NCI-H128 (cell line): Measurements from ENCODE around the gene UTP25.
"Not testable (repeated sequence)": the region's sequence is repeated elsewhere in the genome, so short reads cannot be mapped to it uniquely, and the experiment has no call there.

ENCODE experiments used
- DNase-seq: peaks from one replicate; lab custom pipeline; 2025; ENCODE audit not compliant: unreplicated experiment; lab: John Stamatoyannopoulos, UW

The UTP25 gene, protein sequence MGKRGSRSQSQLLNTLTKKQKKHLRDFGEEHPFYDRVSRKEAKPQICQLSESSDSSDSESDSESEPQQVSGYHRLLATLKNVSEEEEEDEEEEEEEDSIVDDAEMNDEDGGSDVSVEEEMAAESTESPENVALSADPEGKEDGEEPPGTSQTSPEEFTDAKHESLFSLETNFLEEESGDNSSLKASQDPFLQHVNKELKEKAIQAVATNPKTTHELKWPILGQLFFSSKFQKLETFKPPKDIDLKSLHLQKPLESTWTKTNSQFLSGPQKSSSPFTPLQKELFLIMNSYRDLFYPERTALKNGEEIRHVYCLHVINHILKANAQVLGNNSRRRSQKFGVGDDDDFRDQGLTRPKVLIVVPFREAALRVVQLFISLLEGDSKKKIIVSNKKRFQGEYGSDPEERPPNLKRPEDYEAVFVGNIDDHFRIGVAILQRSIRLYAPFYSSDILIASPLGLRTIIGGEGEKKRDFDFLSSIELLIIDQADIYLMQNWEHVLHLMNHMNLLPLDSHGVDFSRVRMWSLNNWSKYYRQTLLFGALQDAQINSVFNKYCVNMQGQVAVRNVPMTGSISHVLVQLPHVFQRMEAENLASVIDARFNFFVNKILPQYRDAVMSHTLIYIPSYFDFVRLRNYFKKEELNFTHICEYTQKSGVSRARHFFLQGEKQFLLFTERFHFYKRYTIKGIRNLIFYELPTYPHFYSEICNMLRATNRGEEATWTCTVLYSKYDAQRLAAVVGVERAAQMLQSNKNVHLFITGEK

GRCh38 chr1:209827384-209828262 lies at the start of gene UTP25:
TSS of gene UTP25 (plus strand) at chr1:209827972. CDS start at chr1:209828064, 92 bp downstream.
- peak; percentile 94 for DNase-seq

- no peak for DNase-seq
Measured at GRCh38 chr1:209778102-209778501, 49.7 kb upstream of the UTP25 start.

- DNase-seq, result no peak
Measured at GRCh38 chr1:209780268-209780667, 47.5 kb upstream of the UTP25 start.

GRCh38 chr1:209783386-209783785 lies 44.4 kb upstream of the UTP25 start:
- no peak for DNase-seq

DNA sequence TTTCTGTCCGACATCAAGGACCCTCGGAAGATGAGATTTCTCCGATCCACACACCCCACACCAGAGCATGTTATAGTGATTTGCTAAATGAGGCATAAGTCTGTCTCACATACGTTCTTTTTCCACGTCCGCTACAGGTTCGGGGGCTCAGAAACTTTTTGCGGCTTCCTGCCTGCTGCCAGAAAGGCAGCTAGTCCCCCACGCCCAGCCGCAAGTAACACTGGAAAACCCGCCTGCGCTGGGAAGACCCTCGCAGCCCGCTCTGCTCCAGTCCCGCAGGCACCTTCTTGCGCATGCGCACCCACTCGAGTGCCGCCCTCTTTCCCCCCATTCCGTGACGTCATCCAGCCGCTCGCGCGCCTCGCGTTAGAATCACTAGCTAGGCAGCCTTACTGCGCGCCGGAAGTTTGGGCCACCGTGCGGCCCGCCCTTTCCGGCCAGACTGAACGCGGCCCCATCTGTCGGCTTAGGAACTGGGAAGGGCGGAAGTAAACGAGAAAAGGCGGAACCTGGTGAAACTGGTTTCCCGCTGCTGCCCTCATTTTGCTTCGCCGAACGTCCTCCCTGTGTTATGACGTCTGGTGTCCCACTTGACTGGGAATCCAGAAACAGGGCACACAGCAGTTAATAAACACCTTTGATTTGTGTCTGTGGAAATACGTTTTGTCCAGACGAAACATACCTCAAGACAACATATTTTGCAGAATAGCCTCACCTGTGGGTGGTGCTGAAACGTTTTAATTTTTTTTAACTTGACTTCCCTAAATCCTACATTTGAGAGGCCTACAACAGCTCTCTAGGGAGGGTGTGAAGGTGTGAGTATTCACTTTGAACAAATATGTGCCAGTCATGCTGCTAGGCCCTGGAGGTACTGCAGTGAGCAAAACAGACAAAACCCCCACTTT lies 43.3 kb upstream of the UTP25 start, which contains the start of gene C1orf74:
Gene C1orf74 (minus strand): TSS at position 295 of the 905 bp plus-strand sequence. CDS start 925 bp downstream, outside the sequence.
- DNase-seq, result peak; percentile 98

DNA sequence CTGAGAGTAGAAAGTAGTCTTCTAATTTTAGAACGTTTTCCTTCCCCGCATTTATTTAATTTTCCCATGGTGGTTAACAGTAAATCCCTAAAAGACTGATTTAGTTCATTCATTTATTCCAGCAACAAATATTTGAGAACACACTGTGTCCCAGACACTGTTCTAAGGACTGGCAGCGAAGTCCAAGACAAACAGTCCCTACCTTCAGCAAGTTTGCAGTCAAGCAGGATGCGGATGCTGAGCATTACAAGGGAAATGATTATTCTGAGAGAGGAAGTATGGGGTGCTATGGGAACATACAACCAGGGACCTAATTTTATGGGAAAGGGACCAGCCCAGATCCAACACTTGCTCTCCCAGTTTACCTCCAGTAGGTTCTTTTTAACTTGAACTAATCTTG lies 42.2 kb upstream of the UTP25 start:
- no peak for DNase-seq

DNA sequence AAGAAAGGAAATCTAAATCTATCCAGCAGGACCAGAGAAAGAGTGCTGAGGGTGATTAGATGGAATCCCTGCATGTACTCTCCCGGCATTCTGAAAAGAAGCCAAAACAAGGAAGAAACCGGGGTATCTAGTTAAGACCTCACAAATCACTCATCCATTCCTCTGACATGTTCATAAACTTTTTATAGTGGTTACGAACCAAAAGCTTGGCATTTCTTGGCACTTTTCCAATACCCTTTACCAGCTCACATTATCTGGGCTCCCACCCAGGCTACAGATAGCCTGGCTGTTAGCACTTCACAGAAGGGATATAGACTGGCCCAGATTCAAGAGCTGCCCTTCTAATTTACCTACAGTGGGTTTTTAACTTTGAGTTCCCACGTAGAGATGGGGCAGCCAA lies 41.6 kb upstream of the UTP25 start:
- DNase-seq, result no peak

DNA sequence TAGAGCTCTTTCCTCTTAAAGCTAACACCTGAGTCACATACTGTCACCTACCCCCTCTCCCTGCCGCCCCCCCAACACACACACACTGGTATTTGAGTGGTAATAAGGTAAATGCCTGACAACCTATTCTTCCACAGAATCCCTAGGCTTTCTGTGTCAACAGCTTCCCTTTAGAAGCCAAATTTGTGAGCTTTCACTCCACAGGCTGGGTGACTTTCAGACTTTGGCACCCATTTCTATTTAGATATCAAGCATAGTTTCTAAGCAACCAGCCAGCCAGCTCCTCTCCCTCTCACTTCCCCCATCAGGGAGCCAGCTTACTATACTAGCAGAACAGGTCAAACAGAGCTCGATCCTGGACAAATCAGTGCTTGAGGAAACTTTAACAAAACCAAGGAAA lies 40.2 kb upstream of the UTP25 start:
- no peak for DNase-seq

DNA sequence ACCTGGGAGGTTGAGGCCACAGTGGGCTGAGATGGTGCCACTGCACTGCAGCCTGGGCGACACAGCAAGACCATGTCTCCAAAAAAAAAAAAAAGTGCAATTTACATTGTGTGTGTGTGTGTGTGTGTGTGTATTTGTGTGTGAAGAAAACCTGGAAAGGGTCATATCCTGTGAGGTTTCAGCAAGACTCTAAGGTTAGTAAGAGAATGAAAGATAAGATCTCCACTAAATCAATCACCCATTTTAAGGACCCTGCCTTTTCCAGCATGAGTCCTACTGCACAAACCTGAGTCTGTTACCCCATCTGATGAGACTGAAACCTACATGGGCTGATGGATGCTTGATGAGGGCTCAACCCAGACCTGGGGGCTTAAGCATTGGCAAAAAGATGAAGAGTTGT lies 38.5 kb upstream of the UTP25 start:
- no peak for DNase-seq

DNA sequence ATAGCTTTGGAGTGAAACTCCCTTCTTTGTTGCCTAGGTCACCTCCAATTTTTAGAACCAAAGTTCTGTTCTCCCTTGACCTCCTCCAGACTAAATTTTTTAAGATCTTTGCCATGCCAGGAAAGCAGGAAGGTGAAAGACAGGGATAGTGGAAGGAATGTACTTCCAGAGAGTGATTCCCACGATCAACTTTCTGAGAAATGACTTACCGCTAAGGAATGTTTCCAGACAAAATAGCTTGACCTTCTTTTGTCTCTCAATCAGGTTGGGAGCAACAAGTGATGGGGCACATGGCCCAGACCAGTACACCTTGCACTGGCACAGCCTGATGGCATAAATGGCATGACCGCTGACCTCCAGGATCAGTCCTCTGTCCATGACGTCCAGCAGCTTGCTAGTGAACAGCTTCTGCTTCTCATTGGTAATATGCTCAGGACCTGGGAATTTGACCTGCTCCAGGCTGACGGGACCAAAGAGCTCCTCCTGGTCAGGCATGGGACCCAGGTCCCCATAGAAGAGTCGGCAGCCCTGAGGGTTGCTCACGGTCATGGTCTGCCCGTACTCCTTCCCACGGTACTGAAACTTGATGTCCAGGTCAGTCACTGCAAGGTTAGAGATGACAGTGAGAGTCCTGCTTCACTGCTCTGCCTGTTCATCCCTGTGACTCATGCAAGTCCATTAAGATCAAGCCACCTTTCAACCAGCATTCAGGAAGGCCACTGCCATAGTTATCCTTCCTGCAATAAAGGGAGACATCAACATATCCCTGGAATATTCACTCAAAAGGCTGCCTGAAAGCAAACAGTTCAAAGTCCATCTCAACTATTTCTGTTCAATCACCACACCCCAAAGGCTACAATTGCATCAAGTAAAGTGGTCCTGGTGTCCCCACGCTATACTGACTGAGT lies 37.2 kb upstream of the UTP25 start:
- no peak for DNase-seq

DNA sequence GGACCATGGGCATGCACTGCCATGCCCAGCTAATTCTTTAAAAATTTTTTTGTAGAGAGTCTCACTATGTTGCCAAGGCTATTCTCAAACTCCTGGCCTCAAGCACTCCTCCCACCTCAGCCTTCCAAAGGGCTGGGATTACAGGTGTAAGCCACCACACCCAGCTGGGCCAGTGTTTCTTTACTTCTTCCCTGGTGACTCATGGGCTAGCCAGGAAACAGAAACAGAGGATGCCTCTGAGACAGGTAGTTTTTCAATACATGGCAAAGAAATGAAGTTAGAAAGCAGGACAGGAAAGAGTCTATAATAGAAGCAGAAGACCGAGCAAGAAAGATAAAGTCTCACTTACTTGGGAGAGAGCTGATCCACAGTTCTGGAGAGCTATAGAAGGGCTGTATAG lies 35.9 kb upstream of the UTP25 start:
- no peak for DNase-seq

DNA sequence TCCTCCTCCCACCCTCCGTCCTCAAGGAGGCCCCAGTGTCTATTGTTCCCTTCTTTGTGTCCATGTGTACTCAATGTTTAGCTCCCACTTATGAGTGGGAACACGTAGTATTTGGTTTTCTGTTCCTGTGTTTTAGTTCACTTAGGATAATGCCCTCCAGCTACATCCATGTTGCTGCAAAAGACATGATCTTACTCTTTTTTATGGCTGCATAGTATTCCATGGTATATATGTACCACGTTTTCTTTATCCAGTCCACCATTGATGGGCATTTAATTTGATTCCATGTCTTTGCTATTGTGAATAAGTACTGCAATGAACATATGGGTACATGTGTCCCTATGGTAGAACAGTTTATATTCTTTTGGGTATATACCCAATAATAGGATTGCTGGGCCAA lies 34.1 kb upstream of the UTP25 start:
- not testable (repeated sequence) for DNase-seq

DNA sequence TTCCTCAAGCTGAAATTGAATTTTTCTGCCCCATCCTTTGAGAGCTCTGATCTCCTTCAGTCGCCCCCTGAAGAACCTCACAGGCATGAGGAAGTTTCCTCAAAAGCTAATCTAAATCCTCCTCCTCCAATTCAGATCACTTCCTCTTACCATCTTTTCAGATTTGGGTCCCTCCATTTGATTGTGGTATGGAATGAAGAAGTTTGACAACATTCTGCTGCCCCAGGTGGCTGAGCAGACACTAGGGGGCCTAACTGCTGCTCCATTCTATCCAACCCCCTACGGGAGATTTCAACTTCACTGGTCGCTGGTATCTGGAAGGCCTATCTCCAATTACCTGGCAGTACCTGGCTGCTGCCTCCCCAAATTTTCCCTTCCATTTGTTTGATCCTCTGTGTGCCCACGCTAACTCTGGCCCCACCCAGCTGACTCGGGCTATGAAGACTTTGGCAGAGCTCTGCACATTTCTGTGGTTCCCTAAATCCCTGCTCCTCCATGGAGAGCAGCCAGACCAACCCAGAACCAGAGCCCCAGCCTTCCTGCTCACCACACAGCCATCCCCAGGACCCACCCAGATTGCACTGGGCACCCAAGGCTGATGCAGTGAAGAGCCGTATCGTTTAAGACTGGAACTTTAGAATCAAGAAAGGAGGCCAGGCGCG lies 29.7 kb upstream of the UTP25 start:
- DNase-seq, result no peak

- DNase-seq, result no peak
Measured at GRCh38 chr1:209800984-209801834, 26.6 kb upstream of the UTP25 start.

GRCh38 chr1:209802117-209802779 lies 25.5 kb upstream of the UTP25 start:
- DNase-seq, result no peak

DNA sequence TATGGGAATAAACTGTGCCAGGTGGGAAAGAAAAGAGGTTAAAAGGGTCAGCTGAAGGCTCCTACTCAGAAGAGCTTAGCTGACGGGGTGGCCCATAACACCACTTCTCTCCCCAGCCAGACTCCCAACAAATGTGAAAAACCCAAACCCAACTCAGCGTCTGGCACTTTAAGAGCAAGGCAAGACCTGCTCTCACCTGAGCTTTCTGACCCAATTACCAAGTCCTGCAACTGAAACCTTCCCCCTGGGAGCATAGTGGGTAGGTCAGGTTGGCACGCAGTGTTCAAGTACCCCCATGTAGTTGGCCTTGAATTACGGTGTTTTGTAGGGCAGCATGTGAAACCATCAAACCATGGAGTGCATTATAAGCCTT lies 25.0 kb upstream of the UTP25 start:
- DNase-seq, result no peak

DNA sequence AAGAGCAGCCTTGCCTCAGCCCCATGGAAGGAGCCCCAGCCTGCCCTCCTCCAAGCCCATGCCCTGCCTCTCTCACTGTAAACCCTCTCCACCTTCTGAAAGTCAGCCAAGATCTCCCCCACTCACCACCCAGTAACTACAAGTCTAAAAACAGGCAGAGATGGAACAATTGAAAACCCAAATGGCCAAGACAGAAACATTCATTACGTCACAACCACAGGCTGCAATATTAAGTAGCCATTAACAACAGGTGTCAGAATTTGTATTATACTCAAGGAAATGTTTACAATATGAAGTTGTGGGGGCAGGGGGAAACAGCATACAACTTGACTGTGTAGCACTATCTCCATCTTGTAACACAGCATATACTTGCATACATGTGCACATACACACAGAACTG lies 24.2 kb upstream of the UTP25 start:
- DNase-seq, result no peak
